GM12875 (cell line): ENCODE measurements around the gene C1QTNF8.

Experiments
- H3K4me3 ChIP-seq: one replicate; pipeline ENCODE4 v1.5.1; 2011; ENCODE audit warnings: low read depth, low read length, control low read depth
- CTCF ChIP-seq: IDR thresholded peaks from 2 replicates; pipeline ENCODE4 v1.5.1; 2011; ENCODE audit warnings: low read depth, mild to moderate bottlenecking, control low read depth, inconsistent platforms, low read length, moderate library complexity, borderline replicate concordance; ENCODE audit not compliant: insufficient read depth

The C1QTNF8 gene

DNA sequence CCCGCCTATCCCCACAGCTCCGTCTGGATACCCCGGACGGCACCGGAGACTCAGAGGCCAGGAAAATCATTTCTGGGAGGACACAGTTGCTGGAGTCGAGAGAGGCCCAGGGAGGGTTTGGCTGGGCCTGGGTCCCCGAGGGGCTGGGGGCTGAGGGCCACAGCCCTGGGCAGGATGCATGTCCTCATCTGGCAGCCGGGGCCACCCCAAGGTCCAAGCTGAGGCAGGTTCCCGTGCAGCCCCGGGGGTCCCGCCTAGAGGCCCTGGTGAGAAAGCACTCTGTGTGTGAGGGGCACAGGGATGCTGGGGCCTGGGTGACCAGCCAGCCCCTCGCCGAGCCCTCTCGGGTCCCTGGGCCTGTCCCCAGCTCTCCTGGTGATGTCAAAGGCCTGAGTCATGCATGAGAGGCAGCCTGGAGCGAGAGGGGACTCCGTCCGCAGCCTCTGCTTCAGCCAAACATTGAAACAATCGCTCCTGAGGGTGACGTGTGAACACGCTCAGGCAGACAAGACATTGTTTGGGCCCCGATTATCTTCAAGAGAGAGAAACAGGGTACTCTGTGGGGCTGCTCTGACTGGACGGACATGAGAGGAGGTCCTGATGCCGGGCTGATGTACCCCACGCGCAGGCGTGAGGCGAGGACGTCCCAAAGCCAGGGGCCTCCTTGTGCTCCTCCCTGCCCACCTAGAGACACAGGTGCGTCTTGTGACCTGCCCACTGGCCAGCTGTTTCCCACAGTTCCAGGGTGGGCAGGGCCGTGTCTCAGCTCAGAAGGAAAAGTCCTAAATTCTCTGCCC lies 25.8 kb upstream of the C1QTNF8 start:
- TF ChIP-seq CTCF = no peak
- H3K4me3 ChIP-seq = no peak overlapping the region

DNA sequence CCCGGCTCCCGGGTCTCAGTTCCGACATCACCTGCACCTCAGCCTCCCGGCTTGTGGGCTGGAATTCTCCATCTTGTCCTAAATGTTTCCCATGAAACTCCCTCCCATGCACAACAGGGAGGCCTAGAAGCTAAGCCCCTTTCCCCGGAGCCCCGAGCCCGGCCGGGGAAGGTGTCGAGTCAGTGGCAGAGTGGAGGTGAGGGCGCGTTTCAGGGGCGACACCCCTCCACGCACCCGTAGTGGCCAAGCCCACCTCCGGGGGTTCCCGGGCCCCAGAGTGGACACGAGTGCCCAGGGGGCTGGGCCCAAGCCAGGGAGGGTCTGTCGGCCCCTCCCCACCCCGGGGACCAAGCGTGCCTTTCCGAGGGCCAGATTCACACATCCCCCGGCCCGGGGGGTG lies 25.0 kb upstream of the C1QTNF8 start:
- H3K4me3 ChIP-seq = no peak overlapping the region
- no peak for TF ChIP-seq CTCF

DNA sequence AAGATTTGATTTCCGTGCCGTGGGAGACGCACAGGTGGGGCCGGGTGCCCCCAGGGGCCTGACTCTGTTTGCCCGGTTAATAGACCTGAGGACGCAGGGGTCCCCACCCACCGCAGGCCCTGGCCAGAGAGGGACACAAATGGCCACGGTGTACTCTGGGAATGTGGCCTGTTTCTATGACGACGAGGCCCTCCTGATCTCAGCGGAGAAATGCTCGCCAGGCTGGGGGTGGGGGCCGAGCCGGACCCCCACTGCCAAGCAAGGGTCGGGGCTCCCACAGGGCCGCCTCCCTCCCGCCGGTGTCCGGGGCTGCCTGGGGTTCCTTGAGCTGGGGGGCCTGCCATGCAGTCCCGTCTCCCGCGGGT lies 24.5 kb upstream of the C1QTNF8 start:
- TF ChIP-seq CTCF = no peak
- no peak overlapping the region for H3K4me3 ChIP-seq

DNA sequence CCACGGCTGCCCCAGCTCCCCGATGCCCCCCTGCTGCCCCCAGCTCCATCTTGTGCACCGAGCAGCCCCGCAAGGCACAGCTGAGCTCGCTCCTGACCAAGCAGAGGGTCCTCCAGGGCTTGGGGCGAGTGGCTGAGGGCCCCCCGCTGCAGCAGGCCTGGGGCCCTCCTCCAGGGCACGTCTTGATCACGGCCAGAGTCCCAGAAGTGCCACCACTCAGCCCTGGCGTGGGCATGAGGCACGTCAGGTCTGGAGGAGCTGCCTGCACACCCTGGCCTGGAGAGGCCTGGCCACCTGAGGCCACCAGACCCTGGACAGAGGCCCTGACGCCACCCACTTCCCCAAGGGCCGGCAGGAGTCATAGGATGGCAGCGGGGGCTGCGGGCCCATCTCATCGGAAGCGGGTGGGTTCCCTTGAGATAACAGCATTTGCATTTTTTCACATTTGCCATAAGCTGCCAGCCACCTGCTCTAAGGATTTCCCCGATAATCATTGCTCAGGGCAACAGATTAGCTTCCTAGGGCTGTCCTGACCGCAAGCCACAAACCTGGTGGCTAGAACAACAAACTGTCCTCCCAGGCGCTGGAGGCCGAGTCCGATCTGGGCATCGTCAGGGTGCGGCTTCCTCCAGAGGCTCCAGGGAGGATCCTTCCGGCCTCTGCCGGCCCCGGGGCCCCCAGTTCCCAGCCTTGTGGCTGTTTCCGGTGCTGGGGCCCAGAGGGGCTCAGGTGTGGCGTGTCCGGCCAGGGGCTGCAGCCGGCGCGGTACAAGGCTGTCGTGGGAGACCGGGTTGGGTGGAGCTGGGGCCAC lies 23.9 kb upstream of the C1QTNF8 start:
- no peak overlapping the region for H3K4me3 ChIP-seq
- TF ChIP-seq CTCF = no peak

DNA sequence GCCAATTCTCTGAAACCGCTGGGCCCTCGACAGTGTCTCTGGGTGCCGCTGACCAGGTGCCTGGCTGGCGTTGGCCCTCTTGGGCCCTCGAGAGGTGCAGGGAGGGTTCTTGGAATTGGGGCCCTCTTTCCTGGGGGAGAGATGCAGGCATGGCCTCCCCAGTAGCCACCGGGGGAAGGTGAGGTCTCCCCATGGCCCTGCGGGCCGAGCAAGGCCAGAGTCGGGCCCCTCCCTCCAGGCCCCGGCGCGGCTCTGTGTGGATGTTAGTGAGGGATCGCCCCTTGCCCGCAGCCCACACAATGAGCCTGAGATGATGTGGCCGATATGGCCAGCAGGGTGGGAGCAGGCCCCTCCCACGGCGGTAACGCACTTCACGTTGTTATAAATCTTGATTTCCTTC lies 23.1 kb upstream of the C1QTNF8 start:
- no peak for TF ChIP-seq CTCF
- no peak overlapping the region for H3K4me3 ChIP-seq

- no peak for TF ChIP-seq CTCF
- H3K4me3 ChIP-seq = no peak overlapping the region
These were observed 21.9 kb upstream of the C1QTNF8 start for GRCh38 chr16:1117926-1118325.
